Measurements from ENCODE around the gene DHX35. TPM values are rescaled to one million over a fixed set of nuclear protein-coding genes. Genes with fewer than 3 reads are reported as not detected.
A peak's percentile ranks its signal among the peaks of the same experiment; 100 is the strongest.

DHX35 gene
- total and polyA plus RNA-seq, 5 donors = 11.6 to 27.5 (median 21.2) TPM

- H3K4me1 ChIP-seq (ENCODE audit: control insufficient read depth, insufficient read depth, low read length) = no peaks in the 10 kb centered on the region
- no peaks in the 10 kb centered on the region for H3K27me3 ChIP-seq (ENCODE audit: control insufficient read depth, insufficient read depth)
- no peak for ATAC-seq
- no peak for DNase-seq
- WGBS = 39% methylated on average over 14 of the region's 14 CpGs
- H3K4me3 ChIP-seq (ENCODE audit: low read length) = no peak overlapping the region
- no peaks in the 10 kb centered on the region for H3K9me3 ChIP-seq (ENCODE audit: control insufficient read depth, low read length)
- intact Hi-C loops (cut with DNase I) = no loop called here
- no peak overlapping the region for H3K27ac ChIP-seq (ENCODE audit: low read length)
Measured at GRCh38 chr20:39066471-39067242, 104.5 kb downstream of the DHX35 start.

GRCh38 chr20:39067526-39068216 lies 105.5 kb downstream of the DHX35 start:
- no peaks in the 10 kb centered on the region for H3K4me1 ChIP-seq (ENCODE audit: control insufficient read depth, insufficient read depth, low read length)
- no peak overlapping the region for H3K4me3 ChIP-seq (ENCODE audit: low read length)
- ATAC-seq = no peak
- no peak for DNase-seq
- 79% methylated on average over 5 of the region's 5 CpGs for WGBS
- no peaks in the 10 kb centered on the region for H3K9me3 ChIP-seq (ENCODE audit: control insufficient read depth, low read length)
- H3K27me3 ChIP-seq (ENCODE audit: control insufficient read depth, insufficient read depth) = no peaks in the 10 kb centered on the region
- intact Hi-C loops (cut with DNase I) = no loop called here
- H3K27ac ChIP-seq (ENCODE audit: low read length) = no peak overlapping the region

- WGBS = 32% methylated on average over 6 of the region's 6 CpGs
- no peak overlapping the region for H3K27ac ChIP-seq (ENCODE audit: low read length)
Measured at GRCh38 chr20:39069976-39070375, 107.8 kb downstream of the DHX35 start.

GRCh38 chr20:39070484-39071231 lies 108.5 kb downstream of the DHX35 start:
- H3K9me3 ChIP-seq (ENCODE audit: control insufficient read depth, low read length) = no peaks in the 10 kb centered on the region
- no peaks in the 10 kb centered on the region for H3K4me1 ChIP-seq (ENCODE audit: control insufficient read depth, insufficient read depth, low read length)
- intact Hi-C loops (cut with DNase I) = no loop called here
- DNase-seq = no peak
- WGBS = 60% methylated on average over 7 of the region's 7 CpGs
- no peak overlapping the region for H3K27ac ChIP-seq (ENCODE audit: low read length)
- no peak overlapping the region for H3K4me3 ChIP-seq (ENCODE audit: low read length)
- no peak for ATAC-seq
- no peaks in the 10 kb centered on the region for H3K27me3 ChIP-seq (ENCODE audit: control insufficient read depth, insufficient read depth)

More at GRCh38 chr20:39069976-39070375, 107.8 kb downstream of the DHX35 start:
- Histone ChIP-seq H3K27me3 (ENCODE audit: control insufficient read depth, insufficient read depth) (no peaks in the 10 kb centered on the region), H3K9me3 (ENCODE audit: control insufficient read depth, low read length) (no peaks in the 10 kb centered on the region), H3K4me1 (ENCODE audit: control insufficient read depth, insufficient read depth, low read length) (no peaks in the 10 kb centered on the region), H3K4me3 (ENCODE audit: low read length) (no peak overlapping the region)
- intact Hi-C loops (cut with DNase I) = no loop called here
- ATAC-seq (no peak), DNase-seq (no peak)

- no peak overlapping the region for H3K27ac ChIP-seq (ENCODE audit: low read length)
- no peaks in the 10 kb centered on the region for H3K9me3 ChIP-seq (ENCODE audit: control insufficient read depth, low read length)
- no peaks in the 10 kb centered on the region for H3K27me3 ChIP-seq (ENCODE audit: control insufficient read depth, insufficient read depth)
- no peaks in the 10 kb centered on the region for H3K4me1 ChIP-seq (ENCODE audit: control insufficient read depth, insufficient read depth, low read length)
- WGBS = 88% methylated on average over 11 of the region's 11 CpGs
- DNase-seq (no peak), ATAC-seq (no peak)
- H3K4me3 ChIP-seq (ENCODE audit: low read length) = no peak overlapping the region
- intact Hi-C loops (cut with DNase I) = no loop called here
Measured at GRCh38 chr20:39072132-39072531, 110.0 kb downstream of the DHX35 start.

- Histone ChIP-seq H3K27ac (ENCODE audit: low read length) (no peak overlapping the region), H3K9me3 (ENCODE audit: control insufficient read depth, low read length) (no peaks in the 10 kb centered on the region), H3K4me3 (ENCODE audit: low read length) (no peak overlapping the region), H3K4me1 (ENCODE audit: control insufficient read depth, insufficient read depth, low read length) (no peaks in the 10 kb centered on the region), H3K27me3 (ENCODE audit: control insufficient read depth, insufficient read depth) (no peaks in the 10 kb centered on the region)
- DNase-seq (no peak), ATAC-seq (no peak)
- intact Hi-C loops (cut with DNase I) = no loop called here
- WGBS = 90% methylated on average over 2 of the region's 2 CpGs
Measured at GRCh38 chr20:39072653-39073052, 110.5 kb downstream of the DHX35 start.

GRCh38 chr20:39075731-39076130 lies 113.6 kb downstream of the DHX35 start:
- ATAC-seq = no peak
- Histone ChIP-seq H3K27me3 (ENCODE audit: control insufficient read depth, insufficient read depth) (no peaks in the 10 kb centered on the region), H3K4me3 (ENCODE audit: low read length) (no peak overlapping the region), H3K4me1 (ENCODE audit: control insufficient read depth, insufficient read depth, low read length) (no peaks in the 10 kb centered on the region), H3K27ac (ENCODE audit: low read length) (no peak overlapping the region), H3K9me3 (ENCODE audit: control insufficient read depth, low read length) (no peaks in the 10 kb centered on the region)
- intact Hi-C loops (cut with DNase I) = no loop called here
- WGBS = 90% methylated on average over 2 of the region's 2 CpGs
- DNase-seq = no peak

GRCh38 chr20:39076958-39077357 lies 114.8 kb downstream of the DHX35 start:
- H3K4me1 ChIP-seq (ENCODE audit: control insufficient read depth, insufficient read depth, low read length) = no peaks in the 10 kb centered on the region
- H3K9me3 ChIP-seq (ENCODE audit: control insufficient read depth, low read length) = no peaks in the 10 kb centered on the region
- no peak overlapping the region for H3K4me3 ChIP-seq (ENCODE audit: low read length)
- no peak for DNase-seq
- intact Hi-C loops (cut with DNase I) = no loop called here
- ATAC-seq = no peak
- H3K27me3 ChIP-seq (ENCODE audit: control insufficient read depth, insufficient read depth) = no peaks in the 10 kb centered on the region
- no peak overlapping the region for H3K27ac ChIP-seq (ENCODE audit: low read length)
- 39% methylated on average over 7 of the region's 7 CpGs for WGBS

GRCh38 chr20:39080326-39080725 lies 118.2 kb downstream of the DHX35 start:
- H3K9me3 ChIP-seq (ENCODE audit: control insufficient read depth, low read length) = no peaks in the 10 kb centered on the region
- intact Hi-C loops (cut with DNase I) = no loop called here
- H3K4me1 ChIP-seq (ENCODE audit: control insufficient read depth, insufficient read depth, low read length) = no peaks in the 10 kb centered on the region
- ATAC-seq (no peak), DNase-seq (no peak)
- no peaks in the 10 kb centered on the region for H3K27me3 ChIP-seq (ENCODE audit: control insufficient read depth, insufficient read depth)
- no peak overlapping the region for H3K4me3 ChIP-seq (ENCODE audit: low read length)
- 90% methylated on average over 1 of the region's 1 CpG for WGBS
- H3K27ac ChIP-seq (ENCODE audit: low read length) = no peak overlapping the region

GRCh38 chr20:39081255-39081654 lies 119.1 kb downstream of the DHX35 start:
- no peaks in the 10 kb centered on the region for H3K4me1 ChIP-seq (ENCODE audit: control insufficient read depth, insufficient read depth, low read length)
- H3K4me3 ChIP-seq (ENCODE audit: low read length) = no peak overlapping the region
- intact Hi-C loops (cut with DNase I) = no loop called here
- ATAC-seq (peak; percentile 75 to 80), DNase-seq (peak; percentile 73 to 91 (median 83))
- H3K9me3 ChIP-seq (ENCODE audit: control insufficient read depth, low read length) = no peaks in the 10 kb centered on the region
- 12% methylated on average over 5 of the region's 5 CpGs for WGBS
- no peak overlapping the region for H3K27ac ChIP-seq (ENCODE audit: low read length)
- no peaks in the 10 kb centered on the region for H3K27me3 ChIP-seq (ENCODE audit: control insufficient read depth, insufficient read depth)

Measured in right cardiac atrium (tissue), 5 donors.